DMS79 (cell line): ENCODE results near the gene TRIM8.
"Not testable (repeated sequence)": the region's sequence is repeated elsewhere in the genome, so short reads cannot be mapped to it uniquely, and the experiment has no call there.

Experiments
- DNase-seq: peaks from one replicate; lab custom pipeline; 2025; lab: John Stamatoyannopoulos, UW

TRIM8 gene

DNA sequence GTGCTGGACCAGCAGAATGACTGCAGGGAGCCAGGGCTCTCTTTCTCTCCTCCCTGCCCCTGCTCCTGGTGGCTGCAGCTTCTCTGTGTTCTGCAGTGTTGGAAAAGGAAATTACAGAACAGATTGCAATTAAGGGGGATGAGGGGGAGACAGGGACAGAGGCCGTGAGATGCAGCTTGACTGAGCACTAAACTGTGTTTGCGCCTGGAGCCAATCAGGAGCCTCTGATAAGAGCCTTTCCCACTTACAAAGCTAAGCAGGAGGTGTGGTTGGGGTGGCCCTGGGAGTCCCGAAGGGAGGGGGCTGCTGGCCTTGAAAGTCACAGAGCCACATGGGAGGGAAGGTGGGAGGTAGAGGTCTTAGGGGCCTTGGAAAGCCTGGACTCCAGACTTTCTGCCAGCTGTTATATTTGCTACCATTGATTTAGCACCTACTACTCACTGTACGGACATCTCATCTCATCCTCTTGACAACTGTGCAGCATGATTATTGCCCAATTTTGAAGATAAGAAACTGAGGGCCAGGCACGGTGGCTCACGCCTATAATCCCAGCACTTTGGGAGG lies 26.7 kb downstream of the TRIM8 start:
- DNase-seq: no peak

DNA sequence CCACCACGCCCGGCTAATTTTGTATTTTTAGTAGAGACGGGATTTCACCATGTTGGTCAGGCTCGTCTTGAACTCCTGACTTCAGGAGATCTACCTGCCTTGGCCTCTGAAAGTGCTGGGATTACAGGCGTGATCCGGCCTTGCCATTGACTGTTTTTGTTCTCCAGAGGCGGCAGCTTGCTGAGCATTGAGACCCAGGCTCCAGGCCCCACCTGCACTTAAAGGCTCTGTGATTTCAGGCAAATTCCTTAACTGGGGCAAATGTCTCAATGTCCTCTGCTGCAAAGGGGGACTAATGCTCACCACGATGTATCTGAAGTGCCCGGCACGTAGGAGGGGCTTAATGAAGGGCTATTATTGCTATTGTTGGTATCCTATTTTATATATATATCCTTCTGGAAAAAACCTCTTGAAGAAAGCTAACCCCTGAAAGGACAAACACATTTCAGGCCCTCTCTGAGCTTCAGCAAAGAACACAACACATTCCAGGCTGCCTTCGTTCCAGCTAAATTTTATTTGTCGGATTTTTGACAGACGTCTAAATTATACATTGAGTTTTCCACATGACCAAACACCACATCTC lies 29.0 kb downstream of the TRIM8 start:
- no peak for DNase-seq

- DNase-seq: no peak
These were observed 29.7 kb downstream of the TRIM8 start for GRCh38 chr10:102673819-102674511.

DNA sequence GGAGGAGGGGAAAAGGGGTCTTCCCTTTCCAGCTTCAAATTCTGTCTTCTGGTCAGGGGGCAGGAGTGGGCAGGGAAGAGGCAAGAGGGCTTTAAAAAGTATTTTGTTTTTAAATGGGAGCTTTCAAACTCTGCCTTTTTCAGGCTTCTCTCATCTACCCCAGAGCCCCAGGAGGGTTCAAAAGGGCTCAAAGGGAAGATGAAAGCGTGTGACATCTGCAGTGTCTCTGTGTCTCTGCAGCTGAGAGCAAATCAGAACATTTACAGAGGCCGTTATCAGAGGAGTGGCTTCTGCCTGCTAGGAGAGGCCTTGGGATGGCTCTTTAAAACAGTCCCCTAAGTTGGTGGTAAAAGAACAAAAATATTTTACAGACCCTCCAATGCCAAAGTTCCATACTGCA lies 30.3 kb downstream of the TRIM8 start:
- no peak for DNase-seq

DNA sequence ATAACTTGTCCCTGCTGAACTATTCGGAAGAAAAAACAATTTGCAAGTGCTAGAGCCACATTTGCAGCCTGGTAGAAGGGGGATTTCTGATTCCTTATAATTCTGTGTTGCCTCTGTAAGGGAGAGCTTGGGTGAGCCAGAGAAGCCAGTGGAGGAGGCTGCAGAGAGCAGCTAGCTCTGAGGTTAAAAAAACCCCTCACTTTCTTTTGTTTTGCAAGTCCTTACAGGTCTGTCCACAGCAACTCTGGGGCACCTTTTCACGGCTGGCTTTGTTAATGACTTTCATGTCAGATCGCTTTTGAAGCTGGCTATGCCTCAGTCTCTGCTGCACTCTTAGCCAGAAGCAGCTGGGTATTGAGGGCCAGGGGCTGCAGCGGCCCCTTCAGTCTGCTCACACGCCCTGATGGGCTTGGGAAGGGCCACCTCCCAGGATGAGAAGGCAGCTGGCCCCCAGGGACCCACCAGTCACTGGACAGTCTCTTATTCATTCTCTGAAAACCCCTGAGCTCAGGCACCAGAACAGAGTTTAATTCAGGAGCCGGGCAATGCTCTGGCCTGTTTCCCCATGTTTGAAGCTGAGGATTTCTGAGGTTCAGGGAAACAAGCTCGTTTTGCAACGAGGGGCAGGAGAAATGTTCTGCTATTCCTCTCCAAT lies 30.9 kb downstream of the TRIM8 start:
- DNase-seq: no peak

DNA sequence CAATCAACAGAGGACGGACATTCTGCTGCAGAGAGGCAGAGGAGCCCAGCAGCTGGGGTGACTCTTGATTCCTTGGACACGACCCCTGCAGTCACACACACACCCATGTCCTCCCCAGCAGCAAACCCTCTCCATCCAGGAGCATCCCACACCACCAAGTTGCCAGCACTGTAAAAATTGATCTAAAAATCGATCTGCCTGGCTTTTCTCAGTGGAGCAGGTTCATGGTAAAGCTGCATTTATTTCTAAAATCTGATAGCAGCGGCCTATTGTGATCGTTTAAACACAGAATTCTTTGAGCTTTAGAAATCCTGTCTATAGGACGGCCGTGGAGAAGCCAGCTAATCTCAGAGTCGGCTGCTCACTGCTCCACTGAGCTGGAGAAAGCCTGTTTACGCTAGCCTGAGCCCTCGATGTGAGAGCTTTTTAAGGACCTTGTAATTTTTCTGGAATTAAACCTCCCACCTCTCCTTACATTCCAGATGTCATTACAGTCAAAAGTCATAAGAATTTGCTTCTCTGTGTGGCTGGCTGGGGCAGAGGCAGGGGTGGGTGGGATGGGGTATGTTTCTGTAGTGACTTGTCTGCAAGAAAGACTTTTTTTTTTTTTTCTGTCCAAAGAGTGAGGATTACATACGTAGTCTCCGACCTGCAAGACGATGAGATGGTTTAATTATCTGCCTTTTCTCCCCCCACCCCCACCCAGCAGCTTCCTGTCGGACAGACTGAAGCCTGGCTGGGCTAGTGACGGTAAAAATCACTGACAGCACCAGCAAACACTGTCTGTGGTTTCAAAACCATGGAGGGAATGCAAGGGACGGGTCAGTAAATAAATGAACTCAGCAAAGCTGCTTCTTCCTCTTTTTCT lies 31.6 kb downstream of the TRIM8 start:
- DNase-seq: no peak

DNA sequence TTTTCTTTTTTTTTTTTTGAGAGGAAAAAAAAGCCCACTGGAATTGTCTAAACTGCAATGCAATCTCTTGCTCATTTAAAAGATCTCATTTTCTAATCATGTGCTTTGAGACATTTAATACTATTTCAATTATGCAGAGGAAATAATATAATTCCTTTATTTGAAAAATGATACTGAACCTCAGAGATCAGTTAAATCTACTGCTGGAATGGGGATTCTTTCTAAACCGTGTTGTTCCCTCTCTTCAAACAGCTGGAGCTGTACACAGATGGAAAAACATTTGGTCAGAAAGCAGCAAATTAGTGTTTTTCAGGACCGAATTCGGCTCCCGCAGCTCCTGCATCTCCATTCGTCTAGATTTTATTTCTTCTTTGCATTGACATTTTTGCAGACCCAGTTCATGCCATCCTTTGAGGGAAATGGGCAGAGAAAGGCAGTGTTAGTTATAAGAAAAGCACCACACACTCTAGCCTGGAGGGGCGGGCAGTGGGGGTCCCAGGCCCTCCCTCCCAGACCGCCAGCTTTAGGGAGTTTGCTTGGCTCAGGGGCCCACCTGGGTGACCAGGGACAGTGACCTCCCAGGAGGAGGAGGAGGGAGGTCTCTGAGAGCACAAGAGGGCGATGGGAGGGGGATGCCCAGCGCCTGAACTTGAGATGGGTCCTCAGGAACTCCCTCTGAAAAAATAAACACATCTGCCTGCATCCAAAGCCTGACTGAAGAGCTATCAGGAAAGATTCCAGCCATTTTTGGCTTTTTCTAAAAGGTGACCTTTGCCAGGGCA lies 32.4 kb downstream of the TRIM8 start:
- DNase-seq: no peak

DNA sequence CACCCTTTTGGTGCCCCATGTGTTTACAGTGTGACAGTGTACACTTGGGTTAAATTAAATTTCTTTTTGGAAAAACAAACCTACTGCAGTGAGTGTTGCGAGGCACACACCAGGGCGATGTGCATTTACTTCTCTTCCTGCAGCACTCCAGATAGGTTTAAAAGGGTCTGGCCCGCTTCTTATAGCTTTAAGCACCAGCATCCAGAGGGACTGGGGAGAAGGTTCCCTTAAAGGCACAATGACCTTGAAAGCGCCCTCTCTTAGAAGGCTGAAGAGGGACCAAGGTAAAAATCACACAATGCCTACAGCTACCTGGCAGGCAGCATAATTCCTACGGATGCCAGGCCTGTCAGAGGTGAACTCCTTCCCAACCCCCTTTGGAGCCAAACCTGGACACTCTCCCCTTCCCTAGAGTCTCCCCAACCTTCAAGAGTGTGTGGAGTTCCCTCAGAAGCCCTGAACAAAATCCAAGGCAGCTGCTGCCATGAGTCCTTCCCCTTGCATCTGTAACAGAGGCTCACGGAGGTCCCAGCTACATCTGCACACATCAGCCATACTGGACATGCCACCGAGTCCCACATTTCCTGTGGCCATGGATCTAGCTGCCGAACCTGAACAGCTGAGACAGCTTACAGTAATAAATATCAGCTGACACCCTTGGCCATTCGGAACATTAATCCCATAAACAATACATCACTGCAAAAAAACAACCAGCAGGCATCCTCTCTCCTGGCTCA lies 33.2 kb downstream of the TRIM8 start:
- DNase-seq: no peak

- no peak for DNase-seq
These were observed 33.8 kb downstream of the TRIM8 start for GRCh38 chr10:102678068-102678400.

DNA sequence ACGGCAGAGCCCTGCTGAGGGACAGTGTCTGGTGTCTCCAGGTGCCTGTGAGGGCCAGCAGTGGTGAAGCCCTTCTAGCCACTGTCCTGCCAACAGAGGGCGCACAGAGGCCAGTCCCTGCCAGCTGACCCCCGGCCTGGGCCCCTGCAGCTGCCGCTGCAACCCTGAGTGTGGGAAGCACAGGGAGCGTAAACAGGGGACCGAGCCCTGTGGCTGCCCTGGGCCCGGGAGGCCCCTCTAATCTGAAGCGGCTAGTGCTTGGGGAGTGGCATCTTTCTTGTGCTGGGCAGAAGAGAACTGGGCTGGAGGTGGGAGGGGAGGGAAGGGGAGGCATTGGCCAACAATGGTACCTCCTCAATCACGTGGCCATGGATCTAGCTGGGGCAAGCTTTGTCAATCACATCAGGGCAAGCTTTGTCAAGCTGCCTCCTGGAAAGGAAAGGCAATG lies 34.6 kb downstream of the TRIM8 start:
- no peak for DNase-seq

DNA sequence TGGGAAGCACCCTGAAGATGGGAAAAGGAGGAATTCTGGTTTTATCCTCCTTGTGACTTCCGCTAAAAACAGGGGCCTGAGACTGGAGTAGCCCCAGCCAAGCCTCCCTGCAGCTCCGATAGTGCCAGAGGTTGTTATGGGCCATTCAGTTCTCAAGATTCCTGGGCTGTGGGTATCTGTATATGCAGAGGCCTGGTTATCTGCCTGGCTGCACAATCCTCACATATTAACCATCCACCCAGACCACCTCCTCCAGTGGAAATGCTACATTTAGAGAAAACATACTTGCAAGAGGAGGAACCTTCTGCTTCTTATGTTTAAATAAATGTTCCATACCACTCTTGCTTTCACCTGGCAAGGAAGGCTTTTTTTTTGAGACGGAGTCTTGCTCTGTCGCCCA lies 35.3 kb downstream of the TRIM8 start:
- DNase-seq: no peak

- DNase-seq: no peak
These were observed 37.4 kb downstream of the TRIM8 start for GRCh38 chr10:102681696-102682095.

GRCh38 chr10:102682416-102682815 lies 38.1 kb downstream of the TRIM8 start:
- no peak for DNase-seq

DNA sequence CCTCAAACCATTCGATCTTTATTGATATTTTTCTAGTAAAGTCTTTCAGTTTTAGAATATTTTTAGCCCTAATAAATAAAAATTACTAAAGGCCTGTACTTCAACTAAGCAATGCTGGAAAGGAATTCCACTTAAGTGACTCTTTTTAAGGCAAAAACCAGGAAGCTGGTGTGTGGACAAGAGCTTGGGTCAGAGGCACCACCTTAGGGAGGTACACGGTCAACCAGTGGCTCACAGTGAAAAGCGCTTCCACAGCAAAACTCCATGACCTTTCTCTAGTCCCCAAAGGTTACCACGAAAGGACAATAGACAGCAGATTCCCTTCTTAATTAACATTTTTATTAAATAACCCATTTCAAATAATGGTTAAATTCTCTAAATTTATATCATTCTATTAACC lies 38.7 kb downstream of the TRIM8 start:
- DNase-seq: no peak

DNA sequence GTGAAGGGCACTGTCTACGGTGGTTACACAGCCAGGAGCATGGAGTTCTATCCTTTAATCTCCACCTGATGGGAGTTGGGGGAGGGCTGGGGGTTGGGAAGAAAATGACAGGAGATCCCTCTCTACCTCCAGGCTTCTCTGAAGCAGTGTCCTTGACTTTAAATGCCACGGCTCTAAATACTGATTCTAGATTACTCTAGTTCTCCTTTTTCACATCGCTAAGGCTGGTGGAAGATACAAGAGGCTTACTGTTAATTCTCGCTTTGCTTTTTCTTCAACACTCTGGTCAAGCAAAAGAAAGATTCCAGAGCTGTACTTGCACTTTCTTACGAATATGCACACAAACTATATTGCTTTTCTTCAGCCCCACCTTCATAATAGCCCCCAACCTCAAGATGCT lies 39.5 kb downstream of the TRIM8 start:
- no peak for DNase-seq

DNA sequence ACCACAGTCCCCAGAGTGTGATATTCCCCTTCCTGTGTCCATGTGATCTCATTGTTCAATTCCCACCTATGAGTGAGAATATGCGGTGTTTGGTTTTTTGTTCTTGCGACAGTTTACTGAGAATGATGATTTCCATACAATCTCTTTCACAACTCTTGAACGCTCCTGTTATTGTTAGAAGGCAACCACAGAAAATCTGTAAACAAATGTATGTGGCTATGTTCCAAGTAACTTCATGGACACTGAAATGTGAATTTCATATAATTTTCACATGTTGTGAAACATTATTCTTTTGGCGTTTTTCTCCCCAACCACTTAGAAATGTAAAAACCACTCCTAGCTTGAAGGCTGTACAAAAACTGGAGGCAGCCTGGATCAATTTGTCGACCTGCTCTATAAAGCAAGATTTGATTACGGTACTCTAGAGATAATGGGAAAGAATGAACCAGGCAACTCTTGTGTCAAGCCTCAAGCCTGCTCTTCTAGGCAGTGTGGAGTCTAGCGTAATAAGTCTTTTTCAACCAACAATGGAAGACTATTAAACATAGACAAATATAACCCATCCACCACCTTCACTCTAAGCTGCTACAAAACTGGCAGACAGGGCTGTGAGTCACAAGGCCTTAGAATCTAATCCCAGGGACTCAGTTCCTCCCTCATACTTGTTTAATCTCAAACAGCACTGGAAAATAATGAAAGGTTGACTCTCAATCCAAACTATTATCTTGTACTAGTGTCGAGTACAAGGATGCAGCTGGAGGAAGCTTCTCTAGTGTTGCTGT lies 47.2 kb downstream of the TRIM8 start:
- no peak for DNase-seq

DNA sequence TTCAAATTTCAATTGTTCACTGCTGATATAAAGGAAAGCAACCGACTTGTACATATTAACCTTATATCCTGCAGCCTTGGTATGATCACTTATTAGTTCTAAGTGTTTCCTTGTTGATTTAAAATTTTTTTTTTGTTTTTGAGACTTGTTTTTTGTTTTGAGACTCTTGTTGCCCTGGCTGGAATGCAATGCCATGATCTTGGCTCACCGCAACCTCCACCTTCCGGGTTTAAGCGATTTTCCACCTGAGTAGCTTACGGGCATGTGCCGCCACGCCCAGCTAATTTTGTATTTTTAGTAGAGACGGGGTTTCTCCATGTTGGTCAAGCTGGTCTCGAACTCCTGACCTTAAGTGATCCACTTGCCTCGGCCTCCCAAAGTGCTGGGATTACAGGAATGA lies 51.1 kb downstream of the TRIM8 start:
- DNase-seq: not testable (repeated sequence)

DNA sequence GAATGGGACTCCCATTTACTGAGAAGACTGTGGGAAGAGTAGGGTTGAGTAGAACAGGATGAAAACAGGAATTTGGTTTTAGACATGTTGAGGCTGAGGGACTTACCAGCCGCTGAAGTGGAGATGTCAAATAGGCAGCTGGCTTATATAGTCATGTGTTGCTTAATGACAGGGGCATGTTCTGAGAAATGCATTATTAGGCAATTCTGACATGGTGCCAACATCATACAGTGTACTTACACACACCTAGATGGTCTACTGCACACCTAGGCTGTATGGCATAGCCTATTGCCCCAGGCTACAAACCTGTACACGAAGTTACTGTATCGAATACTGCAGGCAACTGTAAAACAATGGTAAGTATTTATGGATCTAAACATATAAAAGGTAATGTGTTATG lies 52.5 kb downstream of the TRIM8 start:
- DNase-seq: no peak

- DNase-seq: no peak
These were observed 54.6 kb downstream of the TRIM8 start for GRCh38 chr10:102698894-102699293.

- DNase-seq: no peak
These were observed 57.0 kb downstream of the TRIM8 start for GRCh38 chr10:102701272-102701671.
